HG03196 (cell line): ENCODE measurements around the gene CDKAL1.

Source experiments
- ATAC-seq: cut with Tn5 transposase; IDR thresholded peaks from one replicate; pipeline ENCODE4 v1.9.1; 2021; ENCODE audit not compliant: unreplicated experiment

Gene CDKAL1

DNA sequence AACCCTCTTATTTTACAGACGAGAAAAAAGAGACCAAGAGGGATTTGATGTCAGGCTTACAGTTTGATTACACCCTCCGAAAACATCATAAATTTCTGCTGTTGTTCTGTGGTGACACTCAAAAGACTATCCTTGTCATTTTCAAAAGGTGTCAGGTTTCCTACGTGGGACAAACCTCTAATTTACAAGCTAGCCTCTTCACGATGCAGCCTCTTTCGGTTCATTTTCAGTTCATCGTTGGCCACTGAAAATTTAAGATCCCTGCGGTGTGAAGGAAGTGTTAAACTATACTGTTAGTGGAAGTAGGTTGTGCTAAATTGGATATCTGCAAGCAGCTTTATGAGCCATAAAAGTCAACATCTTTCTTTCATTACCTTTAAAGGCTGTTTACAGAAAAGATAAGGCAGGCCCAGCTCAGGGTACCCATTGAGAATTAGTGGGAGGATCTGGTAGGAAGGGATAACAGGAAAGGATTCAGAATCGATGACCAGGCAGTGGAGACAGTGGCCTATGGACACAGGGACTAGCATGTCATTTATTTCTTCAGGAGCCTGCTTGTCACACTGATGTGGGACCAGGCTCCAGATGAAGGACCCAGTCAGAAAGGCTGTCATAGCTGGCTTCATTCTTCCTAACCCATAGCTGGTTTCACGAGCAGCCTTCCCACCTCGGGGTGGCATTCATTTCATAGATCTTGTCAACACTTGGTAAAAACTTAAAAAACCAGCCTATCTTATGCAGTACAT lies 730.2 kb downstream of the CDKAL1 start:
- no peak for ATAC-seq

DNA sequence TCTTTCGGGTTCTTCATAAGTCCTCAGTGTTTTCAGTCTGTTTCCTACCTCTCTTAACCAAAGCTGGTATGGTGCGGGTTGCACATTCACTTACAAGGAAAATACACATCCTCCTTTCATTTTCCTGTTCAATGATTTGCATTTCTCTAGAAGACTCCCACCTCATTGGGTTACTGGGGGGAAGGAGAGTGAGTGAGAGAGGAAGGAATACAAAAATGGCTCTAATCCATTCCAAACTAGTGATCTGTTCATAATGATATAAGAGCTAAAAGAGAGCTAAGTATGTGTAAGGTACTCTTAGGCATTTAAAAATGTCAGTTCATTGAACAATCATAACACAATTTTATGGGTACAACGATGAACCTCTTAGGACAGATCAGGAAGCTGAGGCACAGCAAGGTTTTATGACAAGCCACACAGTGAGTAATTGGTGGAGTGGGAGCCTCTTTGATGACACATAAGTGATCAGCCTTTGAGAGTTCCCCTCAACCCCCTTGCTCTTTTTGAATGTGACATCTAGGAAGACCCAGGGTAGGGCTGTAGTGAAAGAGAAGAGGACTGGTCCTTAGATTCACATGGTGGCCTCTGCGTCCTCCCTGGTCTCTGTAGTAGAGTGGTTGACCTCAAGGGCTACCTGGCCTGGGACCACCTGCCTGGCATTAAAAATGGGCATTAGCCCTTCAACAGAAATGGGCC lies 730.9 kb downstream of the CDKAL1 start:
- no peak for ATAC-seq

DNA sequence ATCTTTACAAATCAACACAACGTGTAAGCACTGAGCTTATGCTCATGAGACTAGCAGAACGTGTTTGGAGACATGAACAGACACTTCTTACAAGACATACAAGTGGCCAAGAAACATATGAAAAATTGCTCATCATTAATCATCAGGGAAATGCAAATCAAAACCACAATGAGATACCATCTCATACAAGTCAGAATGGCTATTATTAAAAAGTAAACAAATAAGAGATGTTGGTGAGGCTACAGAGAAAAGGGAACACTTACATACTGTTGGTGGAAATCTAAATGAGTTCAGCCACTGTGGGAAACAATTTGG lies 731.4 kb downstream of the CDKAL1 start:
- no peak for ATAC-seq

DNA sequence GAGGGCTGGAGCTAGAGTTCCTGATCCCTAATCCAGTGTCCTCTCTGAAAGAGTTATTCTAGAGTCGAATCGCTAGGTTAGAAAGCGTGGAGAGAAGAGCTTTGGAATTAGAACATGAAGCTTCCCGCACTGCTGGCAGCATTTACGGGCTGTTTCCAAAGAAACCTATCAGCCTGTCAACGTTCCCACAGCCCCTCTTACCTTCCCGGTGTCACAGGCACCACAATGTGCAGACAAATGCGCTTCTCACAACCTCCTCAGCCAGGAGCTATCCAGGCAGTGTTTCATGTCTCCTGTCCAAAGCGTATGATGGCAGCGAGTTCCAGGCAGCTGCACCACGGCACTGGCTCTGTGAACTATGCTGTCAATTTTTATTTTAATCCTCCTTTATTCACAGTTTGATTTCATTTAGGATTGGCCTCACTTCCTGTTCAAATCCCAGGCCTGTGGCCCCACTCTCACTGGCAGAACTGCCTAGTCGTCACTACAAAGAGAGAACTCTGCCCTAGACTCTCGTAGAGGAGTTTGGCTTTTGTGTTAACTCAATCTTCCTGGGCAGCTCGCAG lies 736.5 kb downstream of the CDKAL1 start:
- no peak for ATAC-seq

DNA sequence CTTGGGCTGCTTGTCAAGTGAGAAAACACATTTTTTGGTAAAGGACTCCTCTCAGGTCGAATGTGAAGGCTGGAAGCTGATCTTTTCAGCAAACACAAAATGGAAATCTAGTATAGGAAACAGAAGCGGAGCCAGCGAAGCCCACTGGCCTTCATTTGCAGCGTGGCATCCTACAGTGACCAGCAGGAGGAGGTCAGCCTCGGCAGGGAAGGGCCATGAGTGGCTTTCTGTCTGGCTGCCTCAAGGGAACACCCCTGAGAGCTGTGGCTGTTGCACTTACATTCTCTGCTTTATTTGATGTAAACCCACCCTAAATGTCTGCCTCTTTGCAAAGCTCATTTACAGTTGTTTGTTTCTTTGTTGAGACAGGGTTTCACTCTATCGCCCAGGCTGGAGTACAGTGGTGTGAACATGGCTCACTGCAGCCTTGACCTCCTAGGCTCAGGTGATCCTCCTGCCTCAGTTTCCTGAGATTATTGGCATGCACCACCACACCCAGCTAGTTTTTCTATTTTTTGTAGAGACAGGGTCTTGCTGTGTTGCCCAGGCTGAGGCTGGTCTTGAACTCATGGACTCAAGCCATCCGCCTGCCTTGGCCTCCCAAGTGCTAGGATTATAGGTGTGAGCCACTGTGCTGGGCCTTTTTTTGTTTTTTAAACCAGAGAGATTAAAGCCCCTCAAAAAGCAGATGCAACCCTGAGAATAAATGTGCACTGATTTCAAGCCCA lies 737.3 kb downstream of the CDKAL1 start:
- no peak for ATAC-seq

DNA sequence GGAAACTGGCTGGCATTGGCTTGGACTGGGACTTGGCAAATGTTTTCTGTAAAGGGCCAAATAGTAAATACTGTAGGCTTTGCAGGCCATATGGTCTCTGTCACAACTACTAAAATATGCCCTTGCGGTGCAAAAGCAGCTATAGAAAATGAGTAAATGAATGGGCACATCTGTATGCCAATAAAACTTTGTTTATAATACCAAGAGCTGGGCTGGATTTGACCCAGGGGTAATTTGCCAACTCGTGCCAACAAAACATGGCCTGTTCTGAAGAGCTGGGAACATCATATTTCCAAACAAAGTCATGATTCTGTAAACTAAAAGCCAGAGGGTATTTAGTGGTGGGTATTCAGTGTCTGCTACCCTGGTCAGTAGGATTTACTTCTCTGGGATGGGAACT lies 739.2 kb downstream of the CDKAL1 start:
- no peak for ATAC-seq

DNA sequence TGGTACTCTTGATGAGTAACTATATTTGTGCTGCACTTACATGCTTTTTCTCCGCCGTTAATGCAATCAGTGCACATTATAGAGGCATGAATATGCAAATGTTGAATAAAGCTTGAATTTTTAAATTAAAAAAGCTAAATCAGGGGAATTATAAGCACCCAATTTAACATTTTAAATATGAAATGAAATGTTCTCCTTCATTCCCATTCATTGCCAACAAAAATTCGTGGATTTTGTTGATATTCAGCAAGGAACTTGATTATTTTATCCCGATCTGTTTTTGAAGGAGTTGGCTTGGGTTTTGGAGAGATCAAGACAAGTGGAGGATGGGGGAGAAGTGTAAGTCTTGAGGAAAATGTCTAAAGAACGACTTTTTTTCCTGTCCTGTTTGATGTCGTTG lies 740.6 kb downstream of the CDKAL1 start:
- no peak for ATAC-seq

DNA sequence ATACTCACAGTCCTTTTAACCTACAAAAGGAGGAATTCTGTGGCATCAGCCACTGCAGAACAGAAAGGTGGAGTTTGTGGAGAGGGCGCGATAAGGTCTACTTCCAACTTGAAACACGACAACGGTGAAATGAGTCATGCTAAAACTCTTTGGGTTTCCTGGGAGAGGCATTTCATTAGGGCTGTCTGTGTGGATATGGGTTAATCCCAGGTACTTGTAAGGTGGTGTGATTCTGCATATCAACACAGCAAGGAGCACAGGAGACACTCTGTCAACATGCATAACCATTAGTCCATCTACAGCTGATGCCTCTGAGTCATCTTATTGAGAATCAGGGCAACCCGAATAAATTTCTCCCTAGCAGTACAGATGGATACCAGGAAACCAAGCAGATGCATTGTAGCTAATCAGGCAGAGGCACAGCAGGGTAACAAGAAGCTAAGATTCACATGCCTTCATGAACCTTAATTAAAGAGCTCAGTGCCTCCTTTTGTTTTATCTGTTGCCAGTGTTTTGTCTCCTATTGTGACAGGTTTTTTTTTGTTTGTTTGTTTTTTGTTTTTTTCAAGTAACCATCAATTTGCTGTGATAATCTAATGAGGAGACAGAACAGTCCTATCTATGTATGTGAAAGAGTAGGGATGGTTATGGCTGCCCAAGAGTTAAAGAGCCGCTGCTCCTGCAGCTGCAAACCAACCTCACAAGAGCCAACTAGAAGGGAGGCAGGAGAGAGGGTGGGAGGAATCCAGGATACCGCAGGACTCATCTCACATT lies 743.5 kb downstream of the CDKAL1 start:
- no peak for ATAC-seq

DNA sequence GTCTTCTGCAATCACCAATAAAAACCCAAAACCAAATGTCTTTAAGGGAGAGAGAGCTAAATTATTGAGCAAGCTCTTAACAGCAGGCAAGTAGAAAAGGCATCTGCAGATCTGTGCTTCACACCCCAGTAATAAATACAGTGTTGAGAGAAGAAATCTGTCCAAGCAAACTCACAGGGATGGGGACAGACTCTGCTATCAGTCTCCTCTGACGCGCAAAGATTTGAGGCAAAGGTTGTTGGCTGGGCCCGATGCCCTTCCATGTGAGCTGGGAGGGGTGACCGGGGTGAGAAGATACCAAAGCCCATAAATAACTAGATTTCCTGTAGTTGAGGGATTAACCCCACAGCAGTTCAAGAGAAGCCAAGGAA lies 744.1 kb downstream of the CDKAL1 start:
- no peak for ATAC-seq

DNA sequence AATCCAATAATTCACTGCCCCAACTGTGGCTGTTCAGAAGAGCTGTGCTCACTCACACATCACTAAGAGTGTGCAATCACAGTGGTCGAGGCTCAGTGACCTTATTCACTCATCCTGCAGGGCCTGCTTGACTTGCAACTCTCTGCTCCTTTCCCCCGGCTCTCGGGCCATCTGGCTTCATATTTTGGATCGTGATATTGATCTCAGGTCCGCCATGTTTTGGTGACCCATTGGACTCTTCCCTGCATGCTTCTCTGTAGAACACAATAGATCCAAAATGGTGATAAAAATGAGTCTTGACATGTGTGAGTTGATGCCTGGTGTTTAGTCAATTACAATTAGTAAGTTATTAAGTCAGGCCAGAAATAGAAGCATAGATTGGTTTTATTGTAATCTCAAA lies 745.4 kb downstream of the CDKAL1 start:
- ATAC-seq, result no peak

DNA sequence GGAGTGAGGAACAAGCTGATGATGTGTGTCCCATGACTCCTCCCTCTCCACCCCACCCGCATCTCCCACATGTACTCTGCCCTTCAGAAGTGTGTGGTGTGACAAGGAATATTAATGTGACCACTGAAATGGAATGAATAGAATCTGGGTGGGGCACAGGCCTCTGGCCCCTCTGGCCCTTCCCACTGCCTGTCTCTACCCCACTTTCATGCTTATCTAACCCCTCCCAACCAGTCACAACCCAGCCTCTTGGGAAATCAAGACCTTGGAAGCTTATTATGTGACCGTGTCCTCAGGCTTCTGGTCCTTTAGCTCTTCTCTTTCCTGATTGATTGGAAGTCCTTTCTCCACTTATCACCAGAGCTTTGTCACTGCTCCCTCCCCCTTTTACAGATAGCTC lies 747.1 kb downstream of the CDKAL1 start:
- ATAC-seq, result no peak
